Loucy (cell line): Measurements from ENCODE around the gene TMPRSS13.
A peak's percentile ranks its signal among the peaks of the same experiment; 100 is the strongest.

Experiments
- H2AFZ ChIP-seq: fragments of 200-600 bp; sonication (generic); 2 replicates; pipeline ENCODE4 v1.6.0; 2016; ENCODE audit warnings: antibody characterized with exemption, mild to moderate bottlenecking, low read length, moderate library complexity
- H3F3A ChIP-seq: fragments of 200-600 bp; 2 replicates; pipeline ENCODE4 v1.6.0; 2016; ENCODE audit warnings: antibody characterized with exemption, low read depth, mild to moderate bottlenecking
- H3K27me3 ChIP-seq: fragments of 200-600 bp; sonication (generic); 2 replicates; pipeline ENCODE4 v1.6.1; 2014; ENCODE audit warnings: low read length, mild to moderate bottlenecking; ENCODE audit not compliant: insufficient read depth, poor library complexity, severe bottlenecking
- H3K36me3 ChIP-seq: fragments of 200-600 bp; sonication (generic); 2 replicates; pipeline ENCODE4 v1.6.1; 2016; ENCODE audit warnings: low read length; ENCODE audit not compliant: insufficient read depth
- H3K4me1 ChIP-seq: fragments of 200-600 bp; sonication (generic); 2 replicates; pipeline ENCODE4 v1.5.1; 2014; ENCODE audit warnings: low read length, mild to moderate bottlenecking; ENCODE audit not compliant: insufficient read depth, poor library complexity, severe bottlenecking
- H3K4me2 ChIP-seq: fragments of 200-600 bp; sonication (generic); 2 replicates; pipeline ENCODE4 v1.6.0; 2014; ENCODE audit warnings: antibody characterized with exemption, low read length, low read depth, mild to moderate bottlenecking; ENCODE audit not compliant: poor library complexity, severe bottlenecking
- H3K4me3 ChIP-seq: fragments of 200-600 bp; sonication (generic); 2 replicates; pipeline ENCODE4 v1.5.1; 2014; ENCODE audit warnings: low read length, mild to moderate bottlenecking, mixed read lengths; ENCODE audit not compliant: poor library complexity, severe bottlenecking
- H3K79me2 ChIP-seq: fragments of 200-600 bp; sonication (generic); 2 replicates; pipeline ENCODE4 v1.6.1; 2014; ENCODE audit warnings: low read length; ENCODE audit not compliant: insufficient read depth
- H3K9ac ChIP-seq: fragments of 200-600 bp; sonication (generic); 2 replicates; pipeline ENCODE4 v1.6.0; 2014; ENCODE audit warnings: mild to moderate bottlenecking, low read depth, low read length, moderate library complexity; ENCODE audit not compliant: poor library complexity, severe bottlenecking
- H3K9me2 ChIP-seq: fragments of 200-600 bp; sonication (generic); replicated peaks from 2 replicates; pipeline ENCODE4 v1.6.1; 2016; ENCODE audit warnings: low read depth, low read length, mixed read lengths
- H3K9me3 ChIP-seq: fragments of 200-600 bp; sonication (generic); 2 replicates; pipeline ENCODE4 v1.6.1; 2014; ENCODE audit warnings: mild to moderate bottlenecking, antibody characterized with exemption, low read length, low read depth; ENCODE audit not compliant: insufficient read depth
- H4K20me1 ChIP-seq: fragments of 200-600 bp; sonication (generic); 2 replicates; pipeline ENCODE4 v1.6.0; 2014; ENCODE audit warnings: antibody characterized with exemption, low read length, mild to moderate bottlenecking; ENCODE audit not compliant: insufficient read depth, poor library complexity, severe bottlenecking
- EZH2phosphoT487 ChIP-seq: fragments of 200-600 bp; IDR thresholded peaks from 2 replicates; pipeline ENCODE4 v1.6.1; 2018; ENCODE audit warnings: antibody characterized with exemption, mild to moderate bottlenecking, moderate library complexity, borderline replicate concordance
- TF ChIP-seq, protein P1 (sequence below): fragments of 200-600 bp; sonication (generic); conservative IDR thresholded peaks from 2 replicates; pipeline ENCODE4 v1.5.1; 2014; ENCODE audit warnings: mild to moderate bottlenecking, antibody characterized with exemption, low read length

TMPRSS13 gene

DNA sequence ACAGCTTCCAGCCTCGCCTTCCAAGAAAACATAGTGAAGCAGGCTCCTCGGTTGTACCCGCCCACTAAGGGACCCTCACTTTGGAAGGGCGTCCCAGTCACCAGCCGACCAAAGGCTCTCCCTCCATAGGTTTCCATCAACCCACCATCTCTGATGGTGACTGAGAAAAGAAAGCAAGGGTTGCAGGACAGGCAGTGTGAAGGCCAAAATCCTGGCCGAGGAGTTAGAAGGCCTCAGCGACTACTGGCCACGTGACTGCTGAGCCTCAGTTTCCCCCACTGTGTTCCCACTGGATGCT, 55.4 kb downstream of the TMPRSS13 start:
- peaks cover 45% of the 10 kb centered on the region for H3K4me1 ChIP-seq

DNA sequence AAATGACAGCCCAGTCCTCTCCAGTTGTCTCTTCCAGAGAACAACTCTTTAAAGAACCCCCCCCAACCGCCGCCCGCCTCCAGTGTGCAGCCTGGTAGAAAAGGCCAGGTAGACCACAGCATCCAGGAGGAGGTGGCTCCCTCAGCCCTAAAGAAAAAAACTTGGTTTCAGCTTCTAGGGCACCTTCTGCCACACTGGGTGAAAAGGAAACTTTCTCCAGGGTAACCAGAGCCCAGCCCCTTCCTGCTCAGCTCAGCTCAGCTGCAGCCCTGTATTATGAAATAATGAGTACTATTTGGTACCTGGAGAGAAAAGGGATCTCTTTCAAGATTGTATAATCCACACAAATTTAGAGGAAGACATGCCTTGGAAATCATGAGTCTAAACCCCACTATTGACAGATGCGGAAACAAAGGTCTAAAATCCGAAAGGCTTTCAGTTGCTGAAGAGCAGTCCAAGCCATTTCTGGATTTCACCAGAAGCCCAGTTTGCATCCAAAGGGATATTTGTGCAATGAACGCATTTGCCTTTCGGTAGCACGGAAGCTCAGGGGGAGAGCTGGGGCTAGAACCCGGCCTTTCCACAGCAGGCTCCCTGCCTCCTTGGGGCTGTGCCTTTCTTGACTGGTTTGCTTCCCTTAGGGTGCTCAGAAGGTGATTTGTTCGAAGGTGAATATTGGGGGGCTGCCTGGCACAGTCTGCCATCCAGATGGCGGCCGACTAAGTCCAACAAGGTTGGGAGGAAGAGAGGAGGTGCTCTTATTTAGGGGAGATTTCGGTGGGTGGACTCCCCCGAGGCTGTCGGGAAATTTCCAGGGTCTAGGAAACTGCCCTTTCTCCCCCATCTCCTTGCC, 56.0 kb downstream of the TMPRSS13 start:
- H4K20me1 ChIP-seq = no peaks in the 10 kb centered on the region
- no peak overlapping the region for H2AFZ ChIP-seq
- peaks cover 10% of the 10 kb centered on the region for H3K27me3 ChIP-seq
- H3K4me2 ChIP-seq = peak overlapping the region; percentile 80
- TF ChIP-seq, protein P1, sequence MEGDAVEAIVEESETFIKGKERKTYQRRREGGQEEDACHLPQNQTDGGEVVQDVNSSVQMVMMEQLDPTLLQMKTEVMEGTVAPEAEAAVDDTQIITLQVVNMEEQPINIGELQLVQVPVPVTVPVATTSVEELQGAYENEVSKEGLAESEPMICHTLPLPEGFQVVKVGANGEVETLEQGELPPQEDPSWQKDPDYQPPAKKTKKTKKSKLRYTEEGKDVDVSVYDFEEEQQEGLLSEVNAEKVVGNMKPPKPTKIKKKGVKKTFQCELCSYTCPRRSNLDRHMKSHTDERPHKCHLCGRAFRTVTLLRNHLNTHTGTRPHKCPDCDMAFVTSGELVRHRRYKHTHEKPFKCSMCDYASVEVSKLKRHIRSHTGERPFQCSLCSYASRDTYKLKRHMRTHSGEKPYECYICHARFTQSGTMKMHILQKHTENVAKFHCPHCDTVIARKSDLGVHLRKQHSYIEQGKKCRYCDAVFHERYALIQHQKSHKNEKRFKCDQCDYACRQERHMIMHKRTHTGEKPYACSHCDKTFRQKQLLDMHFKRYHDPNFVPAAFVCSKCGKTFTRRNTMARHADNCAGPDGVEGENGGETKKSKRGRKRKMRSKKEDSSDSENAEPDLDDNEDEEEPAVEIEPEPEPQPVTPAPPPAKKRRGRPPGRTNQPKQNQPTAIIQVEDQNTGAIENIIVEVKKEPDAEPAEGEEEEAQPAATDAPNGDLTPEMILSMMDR = no peak
- TF ChIP-seq EZH2phosphoT487 = no peak
- H3K9me2 ChIP-seq = no peaks in the 10 kb centered on the region
- H3K9ac ChIP-seq = peak overlapping the region; percentile 45
- H3K36me3 ChIP-seq = no peaks in the 10 kb centered on the region
- no peaks in the 10 kb centered on the region for H3K9me3 ChIP-seq
- H3K4me3 ChIP-seq = peak overlapping the region; percentile 22
- H3K79me2 ChIP-seq = peaks cover 3% of the 10 kb centered on the region; the same call in 1 of the 2 replicates
- H3K4me1 ChIP-seq = peaks cover 45% of the 10 kb centered on the region
- no peaks in the 10 kb centered on the region for H3F3A ChIP-seq

More for the DNA sequence above, 55.4 kb downstream of the TMPRSS13 start:
- H3K9me2 ChIP-seq = no peaks in the 10 kb centered on the region
- no peaks in the 10 kb centered on the region for H4K20me1 ChIP-seq
- no peaks in the 10 kb centered on the region for H3K36me3 ChIP-seq
- peaks cover 3% of the 10 kb centered on the region; the same call in 1 of the 2 replicates for H3K79me2 ChIP-seq
- TF ChIP-seq EZH2phosphoT487 = no peak
- TF ChIP-seq, protein P1 = no peak
- no peak overlapping the region for H2AFZ ChIP-seq
- peak overlapping the region; percentile 73 for H3K4me3 ChIP-seq
- H3K9ac ChIP-seq = peak overlapping the region; percentile 2
- peak overlapping the region; percentile 80 for H3K4me2 ChIP-seq
- H3K9me3 ChIP-seq = no peaks in the 10 kb centered on the region
- H3K27me3 ChIP-seq = peaks cover 10% of the 10 kb centered on the region
- H3F3A ChIP-seq = no peaks in the 10 kb centered on the region

DNA sequence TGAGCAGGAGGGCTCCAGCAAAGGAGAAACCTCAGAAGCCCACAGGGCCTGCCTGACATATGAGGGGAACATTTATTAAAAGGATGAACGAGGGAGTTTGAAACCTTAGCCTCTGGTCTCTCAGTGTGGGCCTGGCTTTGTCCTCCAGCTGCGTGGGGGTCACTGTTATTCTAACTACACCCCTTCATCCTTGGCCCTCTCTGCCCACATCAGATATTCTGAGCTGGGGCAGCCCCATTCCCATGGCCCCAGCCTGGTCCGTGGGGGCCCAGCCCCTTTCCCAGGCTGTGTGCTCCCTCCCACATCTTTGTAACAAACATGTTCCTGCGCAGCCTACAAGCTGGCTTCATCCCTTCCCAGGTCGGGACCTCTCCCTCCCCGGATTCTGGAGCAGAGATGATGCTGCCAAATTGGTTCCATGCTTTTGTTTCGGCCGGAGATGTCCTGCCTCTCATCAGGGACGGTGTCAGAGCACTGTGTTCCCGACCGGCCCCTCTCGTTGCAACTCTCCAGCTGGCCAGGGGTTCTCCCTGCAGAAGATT, 56.7 kb downstream of the TMPRSS13 start:
- Histone ChIP-seq H4K20me1 (no peaks in the 10 kb centered on the region), H3K9me2 (no peaks in the 10 kb centered on the region), H3K9ac (peak overlapping the region; percentile 45), H3K4me1 (peaks cover 45% of the 10 kb centered on the region), H3K9me3 (no peaks in the 10 kb centered on the region), H3K4me2 (peak overlapping the region; percentile 80), H3K4me3 (no peak overlapping the region), H3K36me3 (no peaks in the 10 kb centered on the region), H3K27me3 (peaks cover 10% of the 10 kb centered on the region), H2AFZ (no peak overlapping the region), H3F3A (no peaks in the 10 kb centered on the region), H3K79me2 (peaks cover 3% of the 10 kb centered on the region; the same call in 1 of the 2 replicates)
- no peak for TF ChIP-seq EZH2phosphoT487
- TF ChIP-seq, protein P1 = no peak
